ENCODE results near the gene PRKCE. TPM values are rescaled to one million over a fixed set of nuclear protein-coding genes. Genes with fewer than 3 reads are reported as not detected.

The PRKCE gene
- polyA plus RNA-seq, 3 donors: 1.3 to 7.7 (median 2.3) TPM

DNA sequence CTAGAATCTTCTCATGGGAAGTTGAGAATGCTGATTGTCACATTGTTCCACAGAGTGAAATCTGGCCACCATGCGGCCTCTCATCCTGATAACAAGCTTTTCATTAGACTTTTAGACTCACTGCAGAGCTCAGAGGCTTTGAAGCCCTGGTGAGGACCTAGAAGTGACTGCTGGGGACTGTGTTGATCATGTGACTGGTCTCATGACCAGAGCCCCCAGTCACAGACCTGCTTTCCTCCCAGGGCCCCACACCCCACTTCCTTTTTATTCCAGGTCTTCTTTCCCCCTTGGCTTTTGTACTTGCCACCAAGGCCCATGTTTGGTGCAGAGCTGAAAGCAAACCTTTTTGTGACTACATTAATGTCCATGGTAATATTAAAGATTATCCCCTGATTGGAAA is 45.2 kb downstream of the PRKCE start:
- Histone ChIP-seq H3K27ac (ENCODE audit: low read depth in 1 of 2, low read length in 2 of 2) (no peak overlapping the region), H2AFZ (ENCODE audit: insufficient read depth, low read depth, low read length, poor library complexity, severe bottlenecking) (no peak overlapping the region), H3K36me3 (replicated peaks in 1 of 2; ENCODE audit: control insufficient read depth in 1 of 2, insufficient read depth in 2 of 2, low read length in 2 of 2) (no peaks in the 10 kb centered on the region), H4K20me1 (ENCODE audit: insufficient read depth, low read length) (peaks cover 65% of the 10 kb centered on the region), H3K9me3 (replicated peaks in 1 of 2; ENCODE audit: control insufficient read depth in 1 of 2, insufficient read depth in 1 of 2, low read length in 2 of 2) (no peaks in the 10 kb centered on the region), H3K9ac (ENCODE audit: insufficient read depth, low read length, poor library complexity, severe bottlenecking) (no peak overlapping the region), H3K79me2 (ENCODE audit: insufficient read depth, low read length) (peaks cover 7% of the 10 kb centered on the region), H3K27me3 (ENCODE audit: control insufficient read depth in 2 of 2, insufficient read depth in 2 of 2, low read length in 2 of 2) (no peaks in the 10 kb centered on the region), H3K4me1 (ENCODE audit: control insufficient read depth in 1 of 2, insufficient read depth in 2 of 2, low read length in 2 of 2) (peaks cover 4 to 19% of the 10 kb centered on the region in 2 donors), H3K4me2 (replicated peaks; ENCODE audit: extremely low read depth, low read length, poor library complexity, severe bottlenecking) (no peak overlapping the region), H3K4me3 (replicated peaks in 1 of 3; ENCODE audit: low read depth in 2 of 3, low read length in 3 of 3) (no peak overlapping the region)
- Mint-ChIP-seq H3K4me1 (peaks cover 41% of the 10 kb centered on the region), H3K27me3 (ENCODE audit: low read depth in 3 of 3) (peaks cover 0 to 2% (median under 1%) of the 10 kb centered on the region in 3 donors), H3K4me3 (no peak overlapping the region), H3K9me3 (no peaks in the 10 kb centered on the region), H3K27ac (no peak overlapping the region), H3K36me3 (peaks cover 6 to 19% of the 10 kb centered on the region in 2 donors)
- WGBS (ENCODE audit: insufficient coverage): no CpG with 5 or more reads among the region's 1 CpG
- TF ChIP-seq CTCF (IDR thresholded peaks at IDR 0.05): no peak
- intact Hi-C loops (cut with micrococcal nuclease): no loop called here
- DNase-seq: no peak

GRCh38 chr2:45697190-45697589 is 45.7 kb downstream of the PRKCE start:
- H3K4me3 Mint-ChIP-seq: no peak overlapping the region

More at GRCh38 chr2:45697190-45697589, 45.7 kb downstream of the PRKCE start:
- 100% methylated on average over 2 of the region's 5 CpGs for WGBS (ENCODE audit: insufficient coverage)
- Mint-ChIP-seq H3K4me1 (peaks cover 41% of the 10 kb centered on the region), H3K27me3 (ENCODE audit: low read depth in 3 of 3) (peaks cover 0 to 2% (median 1%) of the 10 kb centered on the region in 3 donors), H3K9me3 (no peaks in the 10 kb centered on the region), H3K36me3 (peaks cover 8 to 22% of the 10 kb centered on the region in 2 donors), H3K27ac (no peak overlapping the region)
- Histone ChIP-seq H3K27ac (ENCODE audit: low read depth in 1 of 2, low read length in 2 of 2) (no peak overlapping the region), H3K4me1 (ENCODE audit: control insufficient read depth in 1 of 2, insufficient read depth in 2 of 2, low read length in 2 of 2) (peaks cover 4 to 19% of the 10 kb centered on the region in 2 donors), H3K9ac (ENCODE audit: insufficient read depth, low read length, poor library complexity, severe bottlenecking) (no peak overlapping the region), H3K79me2 (ENCODE audit: insufficient read depth, low read length) (peaks cover 6% of the 10 kb centered on the region), H3K4me2 (replicated peaks; ENCODE audit: extremely low read depth, low read length, poor library complexity, severe bottlenecking) (no peak overlapping the region), H3K4me3 (replicated peaks in 1 of 3; ENCODE audit: low read depth in 2 of 3, low read length in 3 of 3) (no peak overlapping the region), H4K20me1 (ENCODE audit: insufficient read depth, low read length) (peaks cover 60% of the 10 kb centered on the region), H3K9me3 (replicated peaks in 1 of 2; ENCODE audit: control insufficient read depth in 1 of 2, insufficient read depth in 1 of 2, low read length in 2 of 2) (no peaks in the 10 kb centered on the region), H3K27me3 (ENCODE audit: control insufficient read depth in 2 of 2, insufficient read depth in 2 of 2, low read length in 2 of 2) (no peaks in the 10 kb centered on the region), H2AFZ (ENCODE audit: insufficient read depth, low read depth, low read length, poor library complexity, severe bottlenecking) (no peak overlapping the region), H3K36me3 (replicated peaks in 1 of 2; ENCODE audit: control insufficient read depth in 1 of 2, insufficient read depth in 2 of 2, low read length in 2 of 2) (no peaks in the 10 kb centered on the region)
- no peak for TF ChIP-seq CTCF (IDR thresholded peaks at IDR 0.05)
- intact Hi-C loops (cut with micrococcal nuclease): no loop called here
- DNase-seq: no peak
